PC-9 (cell line): ENCODE measurements around the gene KIR2DL4. TPM values are rescaled to one million over a fixed set of nuclear protein-coding genes. Genes with fewer than 3 reads are reported as not detected.

Experiments
- BruUV-seq: library from RNA; stranded (reverse); fragments of 400-500 nt; replicated peaks from 2 replicates; lab custom pipeline; 2021; lab: Mats Ljungman, UMichigan
- CTCF ChIA-PET: fragments of 300-600 bp; sonication (Branson Sonifier 250); formaldehyde crosslinking; loops from one replicate; lab custom pipeline; 2022; ENCODE audit warnings: antibody characterized with exemption; lab: Charles Lee
- POLR2A ChIA-PET: fragments of 300-600 bp; sonication (Branson Sonifier 250); formaldehyde crosslinking; loops from one replicate; lab custom pipeline; 2022; ENCODE audit warnings: antibody characterized with exemption; ENCODE audit not compliant: unreplicated experiment; lab: Charles Lee
- DNase-seq, 2 experiments: peaks; one replicate each; pipeline versions ENCODE4 v3.0.0 to v3.0.0-alpha.2; 2015 to 2022; ENCODE audit warnings: mixed read lengths in 1 of 2
- H2AFZ ChIP-seq: fragments of 200-600 bp; sonication (generic); 2 replicates; pipeline ENCODE4 v1.8.1; 2017; ENCODE audit warnings: antibody characterized with exemption
- H3F3A ChIP-seq: fragments of 200-600 bp; sonication (generic); 2 replicates; pipeline ENCODE4 v1.8.1; 2017; ENCODE audit warnings: antibody characterized with exemption, mild to moderate bottlenecking, low read depth; ENCODE audit not compliant: insufficient read depth
- H3K27ac ChIP-seq: fragments of 200-600 bp; sonication (generic); 2 replicates; pipeline ENCODE4 v1.6.1; 2016; ENCODE audit warnings: mixed run types
- H3K27me3 ChIP-seq: fragments of 200-600 bp; sonication (generic); 2 replicates; pipeline ENCODE4 v1.6.1; 2016; ENCODE audit warnings: low read depth, mixed run types; ENCODE audit not compliant: insufficient read depth
- H3K36me3 ChIP-seq: fragments of 200-600 bp; sonication (generic); 2 replicates; pipeline ENCODE4 v1.6.1; 2016; ENCODE audit warnings: low read depth, mixed run types
- H3K4me1 ChIP-seq: fragments of 200-600 bp; sonication (generic); replicated peaks from 2 replicates; pipeline ENCODE4 v1.6.1; 2016; ENCODE audit warnings: mixed run types; ENCODE audit not compliant: insufficient read depth
- H3K4me2 ChIP-seq: fragments of 200-600 bp; sonication (generic); 2 replicates; pipeline ENCODE4 v1.6.1; 2017; ENCODE audit warnings: mixed run types
- H3K4me3 ChIP-seq: fragments of 200-600 bp; sonication (generic); 2 replicates; pipeline ENCODE4 v1.6.1; 2016; ENCODE audit warnings: mixed run types
- H3K79me2 ChIP-seq: fragments of 200-600 bp; sonication (generic); 2 replicates; pipeline ENCODE4 v1.6.1; 2017; ENCODE audit warnings: low read depth, mixed run types
- H3K9me2 ChIP-seq: fragments of 200-600 bp; sonication (generic); 2 replicates; pipeline ENCODE4 v1.8.1; 2017; ENCODE audit warnings: mild to moderate bottlenecking; ENCODE audit not compliant: insufficient read depth
- H3K9me3 ChIP-seq: fragments of 200-600 bp; sonication (generic); 2 replicates; pipeline ENCODE4 v1.8.1; 2016; ENCODE audit warnings: low read depth; ENCODE audit not compliant: insufficient read depth
- H4K20me1 ChIP-seq: fragments of 200-600 bp; sonication (generic); 2 replicates; pipeline ENCODE4 v1.8.1; 2017; ENCODE audit not compliant: insufficient read depth
- EZH2 ChIP-seq: fragments of 200-600 bp; sonication (generic); IDR thresholded peaks from 2 replicates; pipeline ENCODE4 v1.8.0; 2017; ENCODE audit warnings: antibody characterized with exemption, low read depth
- intact Hi-C: fragments of 100-400 bp; cut with micrococcal nuclease; formaldehyde crosslinking; loops from one replicate; pipeline ENCODE4 v1.10.0; 2022; ENCODE audit not compliant: unreplicated experiment
- total RNA-seq: library from RNA; stranded (reverse); gene quantifications from 2 replicates; pipeline ENCODE4 v1.2.3, GENCODE V29; 2021
- TF ChIP-seq, protein P1 (sequence below): fragments of 200-600 bp; sonication (generic); conservative IDR thresholded peaks from 2 replicates; pipeline ENCODE4 v1.6.1; 2017; ENCODE audit warnings: mixed run types, antibody characterized with exemption, mild to moderate bottlenecking, moderate library complexity

The KIR2DL4 gene
- total RNA-seq, 1 experiment from 2014 or later = not detected

DNA sequence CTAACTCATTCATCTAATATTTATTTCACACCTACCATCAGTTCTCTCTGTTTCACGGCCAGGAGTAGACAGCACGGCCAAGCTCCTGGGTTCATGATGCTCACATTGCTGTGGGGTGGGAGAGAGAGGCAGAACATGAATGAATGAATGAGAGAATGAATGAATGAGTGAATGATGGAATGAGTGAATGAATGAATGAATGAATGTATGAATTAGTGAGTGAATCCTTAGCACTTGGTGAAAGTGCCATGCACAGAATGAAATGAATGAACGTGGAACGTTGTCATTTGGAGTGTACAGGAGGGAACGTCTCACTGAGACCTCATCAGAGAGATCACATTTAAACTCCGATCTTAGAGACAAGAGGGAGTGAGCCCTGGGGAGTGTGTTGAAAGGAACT lies 11.9 kb upstream of the KIR2DL4 start:
- ChIA-PET CTCF (no interaction called here), POLR2A (no interaction called here)
- Histone ChIP-seq H3K9me2 (no peaks in the 10 kb centered on the region), H4K20me1 (no peaks in the 10 kb centered on the region), H3F3A (no peaks in the 10 kb centered on the region; the same call in 1 of the 2 replicates), H3K27me3 (peaks cover 18% of the 10 kb centered on the region), H3K36me3 (no peaks in the 10 kb centered on the region), H3K9me3 (no peaks in the 10 kb centered on the region), H3K4me2 (no peak overlapping the region), H3K4me1 (no peaks in the 10 kb centered on the region), H2AFZ (no peak overlapping the region), H3K79me2 (no peaks in the 10 kb centered on the region), H3K27ac (no peak overlapping the region), H3K4me3 (no peak overlapping the region)
- TF ChIP-seq, protein P1, sequence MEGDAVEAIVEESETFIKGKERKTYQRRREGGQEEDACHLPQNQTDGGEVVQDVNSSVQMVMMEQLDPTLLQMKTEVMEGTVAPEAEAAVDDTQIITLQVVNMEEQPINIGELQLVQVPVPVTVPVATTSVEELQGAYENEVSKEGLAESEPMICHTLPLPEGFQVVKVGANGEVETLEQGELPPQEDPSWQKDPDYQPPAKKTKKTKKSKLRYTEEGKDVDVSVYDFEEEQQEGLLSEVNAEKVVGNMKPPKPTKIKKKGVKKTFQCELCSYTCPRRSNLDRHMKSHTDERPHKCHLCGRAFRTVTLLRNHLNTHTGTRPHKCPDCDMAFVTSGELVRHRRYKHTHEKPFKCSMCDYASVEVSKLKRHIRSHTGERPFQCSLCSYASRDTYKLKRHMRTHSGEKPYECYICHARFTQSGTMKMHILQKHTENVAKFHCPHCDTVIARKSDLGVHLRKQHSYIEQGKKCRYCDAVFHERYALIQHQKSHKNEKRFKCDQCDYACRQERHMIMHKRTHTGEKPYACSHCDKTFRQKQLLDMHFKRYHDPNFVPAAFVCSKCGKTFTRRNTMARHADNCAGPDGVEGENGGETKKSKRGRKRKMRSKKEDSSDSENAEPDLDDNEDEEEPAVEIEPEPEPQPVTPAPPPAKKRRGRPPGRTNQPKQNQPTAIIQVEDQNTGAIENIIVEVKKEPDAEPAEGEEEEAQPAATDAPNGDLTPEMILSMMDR = no peak
- TF ChIP-seq EZH2 = no peak
- intact Hi-C loops = no loop called here
- DNase-seq = peak in 1 of 2 experiments; percentile 25
- BruUV-seq = no TSS peak

DNA sequence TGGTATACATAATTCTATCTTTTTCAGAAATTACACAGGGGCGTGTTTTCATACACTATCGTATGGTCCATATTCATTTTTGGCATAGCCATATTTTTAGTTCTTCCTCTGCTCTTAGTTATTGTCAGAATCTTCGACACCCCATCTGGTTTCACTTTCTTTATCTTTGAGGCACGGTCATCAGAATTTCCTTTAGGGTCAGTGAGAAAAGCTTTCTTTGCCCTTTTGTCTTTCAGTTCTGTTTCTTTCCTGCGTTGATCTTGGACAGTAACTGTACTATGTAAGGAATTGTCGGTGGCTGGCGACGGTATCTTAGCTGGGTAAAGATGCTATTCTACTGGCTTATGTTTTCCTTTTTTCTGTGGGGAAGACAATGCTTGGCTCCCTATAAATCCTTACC lies 10.6 kb upstream of the KIR2DL4 start:
- CTCF ChIA-PET = no interaction called here
- Histone ChIP-seq H4K20me1 (no peaks in the 10 kb centered on the region), H3K4me1 (no peaks in the 10 kb centered on the region), H3K27ac (no peak overlapping the region), H3K27me3 (peaks cover 5% of the 10 kb centered on the region), H3K4me3 (no peak overlapping the region), H3K9me2 (no peaks in the 10 kb centered on the region), H2AFZ (no peak overlapping the region), H3K36me3 (no peaks in the 10 kb centered on the region), H3K4me2 (peak overlapping the region; percentile 6; the same call in 1 of the 2 replicates), H3K9me3 (no peaks in the 10 kb centered on the region), H3F3A (no peaks in the 10 kb centered on the region; the same call in 1 of the 2 replicates), H3K79me2 (no peaks in the 10 kb centered on the region)
- DNase-seq = no peak
- no peak for TF ChIP-seq EZH2
- TF ChIP-seq, protein P1 = no peak
- intact Hi-C loops = no loop called here
- BruUV-seq = no TSS peak
- POLR2A ChIA-PET = no interaction called here

DNA sequence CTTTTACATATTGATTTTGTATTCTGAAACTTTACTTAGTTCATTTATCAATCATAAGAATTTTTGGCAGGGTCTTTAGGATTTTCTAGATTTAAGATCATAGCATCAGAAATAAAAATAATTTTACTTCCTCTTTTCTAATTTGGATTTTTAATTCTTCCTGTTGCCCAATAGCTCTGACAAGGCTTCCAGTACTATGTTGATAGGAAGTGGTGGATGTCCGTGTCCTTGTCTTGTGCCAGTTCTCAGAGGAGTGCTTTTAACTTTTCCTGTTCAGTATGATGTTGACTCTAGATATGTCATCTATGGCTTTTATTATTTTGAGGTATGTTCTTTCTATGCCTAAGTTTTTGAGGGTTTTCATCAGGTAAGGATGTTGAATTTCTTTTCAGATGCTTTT lies 7.7 kb upstream of the KIR2DL4 start:
- TF ChIP-seq EZH2 = no peak
- TF ChIP-seq, protein P1 = no peak
- Histone ChIP-seq H3K4me3 (no peak overlapping the region), H3K27ac (no peak overlapping the region), H3K4me1 (no peaks in the 10 kb centered on the region), H2AFZ (no peak overlapping the region), H3K4me2 (no peak overlapping the region), H4K20me1 (no peaks in the 10 kb centered on the region), H3F3A (no peaks in the 10 kb centered on the region; the same call in 1 of the 2 replicates), H3K36me3 (no peaks in the 10 kb centered on the region), H3K27me3 (peaks cover 5% of the 10 kb centered on the region), H3K9me3 (no peaks in the 10 kb centered on the region), H3K79me2 (no peaks in the 10 kb centered on the region), H3K9me2 (no peaks in the 10 kb centered on the region)
- ChIA-PET POLR2A (no interaction called here), CTCF (no interaction called here)
- BruUV-seq = no TSS peak
- intact Hi-C loops = no loop called here
- DNase-seq = no peak
